ENCODE measurements around the gene INSRR.
A peak's percentile ranks its signal among the peaks of the same experiment; 100 is the strongest.

DNA sequence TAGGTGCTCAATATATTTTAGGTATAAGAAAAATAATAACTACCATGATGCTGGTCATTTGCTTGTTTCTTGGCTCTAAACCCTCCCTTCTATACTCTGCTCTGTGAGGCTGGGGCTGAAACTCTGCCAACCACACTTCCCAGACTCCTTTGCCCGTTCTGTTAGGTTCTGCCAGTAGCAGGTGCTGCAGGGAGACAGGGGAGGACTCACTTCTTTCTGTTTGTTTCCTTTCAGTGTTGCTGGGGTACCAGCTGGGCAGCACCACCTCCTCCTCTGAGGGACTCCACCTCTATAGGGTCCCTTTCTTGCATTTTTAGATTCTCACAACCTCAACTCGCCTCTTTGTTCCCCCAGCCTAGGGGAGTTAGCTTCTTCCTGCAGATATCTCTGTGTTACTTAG lies 25.3 kb downstream of the INSRR start:
- 0 out of 2 replicates have a peak, but pooled peaks have one; percentile 20 for TF ChIP-seq CTCF (IDR thresholded peaks at IDR 0.05)
- TF ChIP-seq ZFX (IDR thresholded peaks at IDR 0.05; ENCODE audit: borderline replicate concordance) = no peak

Data from 22Rv1 (cell line).